ENCODE data around the gene CCDC18.

DNA sequence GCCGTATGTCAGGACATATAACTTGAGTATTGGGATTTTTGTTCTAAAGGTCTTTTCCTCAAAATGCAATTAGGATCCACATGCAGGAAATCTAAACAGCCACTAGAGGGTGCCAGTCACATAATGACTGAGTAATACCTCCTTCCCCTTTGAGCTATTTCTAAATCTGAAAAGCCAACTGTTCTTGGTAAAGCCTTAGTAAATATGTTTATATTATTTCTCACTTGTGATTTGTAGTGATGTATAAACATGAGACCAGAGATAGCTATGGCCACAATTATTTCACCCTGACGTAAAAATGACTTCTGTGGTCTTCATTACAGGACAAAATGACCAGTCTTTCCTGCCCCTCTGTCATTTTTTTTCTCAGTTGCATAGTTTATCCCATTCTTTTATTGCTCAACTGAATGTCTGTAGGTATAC, 124.2 kb downstream of the CCDC18 start:
- TF ChIP-seq CTCF (IDR thresholded peaks at IDR 0.05) = peak; percentile 76 to 94 (median 84)
- TF ChIP-seq POLR2A (IDR thresholded peaks at IDR 0.05) = no peak

Data from adrenal gland (tissue), 5 donors.